Neural cell (in vitro differentiated cells): ENCODE measurements around the gene GRHL1. TPM values are rescaled to one million over a fixed set of nuclear protein-coding genes. Genes with fewer than 3 reads are reported as not detected.
A peak's percentile ranks its signal among the peaks of the same experiment; 100 is the strongest.

ENCODE experiments used
- H2AFZ ChIP-seq: fragments of 200-600, 300-800 bp; sonication (generic), shearing (Covaris generic); 2 replicates; pipeline ENCODE4 v1.6.0; 2014; ENCODE audit warnings: low read depth, mild to moderate bottlenecking, antibody characterized with exemption, low read length, moderate library complexity
- H3F3A ChIP-seq: fragments of 200-600 bp; shearing (Covaris generic); 2 replicates; pipeline ENCODE4 v1.6.1; 2016; ENCODE audit warnings: mild to moderate bottlenecking, moderate library complexity, mixed read lengths, antibody characterized with exemption, low read length; ENCODE audit not compliant: insufficient read depth, poor library complexity, severe bottlenecking
- H3K27ac ChIP-seq: fragments of 200-600, 300-800 bp; sonication (generic), shearing (Covaris generic); 2 replicates; pipeline ENCODE4 v1.5.1; 2014; ENCODE audit warnings: mild to moderate bottlenecking, low read length, moderate library complexity
- H3K27me3 ChIP-seq: fragments of 300-800, 200-600 bp; sonication (generic), shearing (Covaris generic); 2 replicates; pipeline ENCODE4 v1.6.0; 2014; ENCODE audit warnings: mild to moderate bottlenecking, low read depth, low read length, moderate library complexity; ENCODE audit not compliant: insufficient read depth
- H3K36me3 ChIP-seq: fragments of 300-800, 200-600 bp; sonication (generic), shearing (Covaris generic); 2 replicates; pipeline ENCODE4 v1.5.1; 2014; ENCODE audit warnings: mild to moderate bottlenecking, antibody characterized with exemption, low read length, moderate library complexity; ENCODE audit not compliant: insufficient read depth
- H3K4me2 ChIP-seq: fragments of 300-800, 200-600 bp; sonication (generic), shearing (Covaris generic); 2 replicates; pipeline ENCODE4 v1.6.0; 2014; ENCODE audit warnings: mild to moderate bottlenecking, low read length
- H3K4me3 ChIP-seq: fragments of 300-800, 200-600 bp; sonication (generic), shearing (Covaris generic); 2 replicates; pipeline ENCODE4 v1.5.1; 2014; ENCODE audit warnings: mild to moderate bottlenecking, low read length, moderate library complexity
- H3K79me2 ChIP-seq: fragments of 200-600 bp; shearing (Covaris generic); replicated peaks from 2 replicates; pipeline ENCODE4 v1.6.0; 2014; ENCODE audit warnings: mild to moderate bottlenecking, low read length, moderate library complexity; ENCODE audit not compliant: insufficient read depth
- H3K9ac ChIP-seq: fragments of 300-800, 200-600 bp; sonication (generic), shearing (Covaris generic); 2 replicates; pipeline ENCODE4 v1.6.1; 2016; ENCODE audit warnings: mild to moderate bottlenecking, low read length, mixed read lengths
- H3K9me2 ChIP-seq: fragments of 200-600 bp; shearing (Covaris generic); 2 replicates; pipeline ENCODE4 v1.6.1; 2016; ENCODE audit warnings: mild to moderate bottlenecking, low read length, mixed read lengths; ENCODE audit not compliant: insufficient read depth
- H3K9me3 ChIP-seq: fragments of 200-600, 300-800 bp; sonication (generic), shearing (Covaris generic); 2 replicates; pipeline ENCODE4 v1.6.1; 2016; ENCODE audit warnings: mild to moderate bottlenecking, mixed run types, low read length, moderate library complexity, mixed read lengths
- H4K20me1 ChIP-seq: fragments of 200-600 bp; shearing (Covaris generic); 2 replicates; pipeline ENCODE4 v1.6.1; 2016; ENCODE audit warnings: mild to moderate bottlenecking, mixed run types; ENCODE audit not compliant: insufficient read depth
- EP300 ChIP-seq: fragments of 450-650 bp; conservative IDR thresholded peaks from 2 replicates; pipeline ENCODE4 v1.6.1; 2014; ENCODE audit warnings: antibody characterized with exemption, mild to moderate bottlenecking, moderate library complexity; ENCODE audit not compliant: poor library complexity, severe bottlenecking
- EZH2 ChIP-seq: fragments of 200-600, 300-800 bp; shearing (Covaris generic), sonication (generic); IDR thresholded peaks from 2 replicates; pipeline ENCODE4 v1.6.1; 2014; ENCODE audit warnings: antibody characterized with exemption, low read length, borderline replicate concordance, mild to moderate bottlenecking; ENCODE audit not compliant: insufficient read depth, poor library complexity, severe bottlenecking
- MXI1 ChIP-seq: fragments of 450-650 bp; conservative IDR thresholded peaks from 2 replicates; pipeline ENCODE4 v1.6.1; 2014; ENCODE audit warnings: antibody characterized with exemption, mild to moderate bottlenecking; ENCODE audit not compliant: poor library complexity, severe bottlenecking
- POLR2AphosphoS5 ChIP-seq: IDR thresholded peaks from 2 replicates; pipeline ENCODE4 v1.6.1; 2012
- RAD21 ChIP-seq: fragments of 450-650 bp; conservative IDR thresholded peaks from 2 replicates; pipeline ENCODE4 v1.6.1; 2014; ENCODE audit warnings: antibody characterized with exemption, mild to moderate bottlenecking, moderate library complexity
- REST ChIP-seq: IDR thresholded peaks from 2 replicates; pipeline ENCODE4 v1.6.1; 2012; ENCODE audit warnings: borderline replicate concordance
- SMC3 ChIP-seq: fragments of 450-650 bp; conservative IDR thresholded peaks from 2 replicates; pipeline ENCODE4 v1.6.1; 2014; ENCODE audit warnings: antibody characterized with exemption, mild to moderate bottlenecking, moderate library complexity; ENCODE audit not compliant: poor library complexity
- TAF1 ChIP-seq: IDR thresholded peaks from 2 replicates; pipeline ENCODE4 v1.6.1; 2012; ENCODE audit warnings: low read depth
- polyA plus RNA-seq: library from polyadenylated mRNA; depleted of rRNA; stranded (reverse); fragments of >200 nt; gene quantifications from 2 replicates; pipeline ENCODE4 v1.2.3, GENCODE V29; 2014
- TF ChIP-seq, protein P1 (sequence below): fragments of 450-650 bp; IDR thresholded peaks from 2 replicates; pipeline ENCODE4 v1.5.1; 2014; ENCODE audit warnings: antibody characterized with exemption, mild to moderate bottlenecking, moderate library complexity; ENCODE audit not compliant: poor library complexity, severe bottlenecking

GRHL1 gene
- polyA plus RNA-seq, 1 donor from 2014 or later: 26.3 TPM

GRCh38 chr2:10041711-10042110, 90.2 kb downstream of the GRHL1 start:
- Histone ChIP-seq H3K27ac (no peak overlapping the region), H3K9me2 (no peaks in the 10 kb centered on the region), H3K9ac (no peak overlapping the region)

DNA sequence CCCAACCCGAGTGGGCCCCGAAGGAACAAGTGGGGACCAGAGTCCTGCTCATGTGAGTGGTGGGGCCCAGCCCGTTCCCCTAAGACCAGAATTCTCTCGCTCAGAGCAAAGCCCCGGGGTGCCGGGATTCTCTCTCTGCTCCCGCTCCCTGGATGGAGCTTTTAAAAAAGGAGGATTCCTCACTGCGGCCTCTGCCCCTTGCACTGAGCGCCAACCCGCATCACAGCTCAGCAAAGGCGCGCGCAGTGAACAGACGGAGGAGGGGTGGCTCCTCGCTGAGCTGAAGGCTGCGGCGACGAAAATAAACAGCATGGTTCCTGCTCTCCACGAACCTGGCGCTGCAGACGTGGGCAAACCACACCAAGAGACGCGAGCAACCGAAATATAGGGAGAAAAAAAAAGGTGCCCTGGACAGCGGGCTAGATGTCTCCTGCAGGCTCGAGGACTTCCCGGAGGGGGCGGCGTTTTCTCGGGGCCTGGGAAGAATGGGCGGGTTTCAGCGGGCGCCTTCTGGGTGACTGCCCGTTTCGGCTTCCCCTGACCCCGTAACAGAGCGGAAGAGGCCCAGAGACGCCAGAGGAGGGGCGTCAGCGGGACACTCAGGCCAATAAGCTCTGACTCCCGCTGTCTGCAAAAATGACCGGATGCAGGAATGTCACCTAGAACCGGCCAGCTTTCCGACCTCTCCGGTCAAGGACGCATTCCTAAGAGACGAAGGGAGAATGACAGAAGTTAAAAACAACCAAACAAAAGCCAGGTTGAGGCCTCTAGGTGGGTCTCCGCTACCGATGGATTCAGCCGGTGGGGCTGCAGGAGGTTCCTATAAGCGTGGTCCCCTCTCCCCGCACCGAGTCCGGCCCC, 91.0 kb downstream of the GRHL1 start:
- H3K9me3 ChIP-seq: no peaks in the 10 kb centered on the region
- H4K20me1 ChIP-seq: no peaks in the 10 kb centered on the region
- H3K36me3 ChIP-seq: no peaks in the 10 kb centered on the region
- H3K4me2 ChIP-seq: peak overlapping the region; percentile 36
- H3K27ac ChIP-seq: no peak overlapping the region
- H3K9me2 ChIP-seq: no peaks in the 10 kb centered on the region
- H3K27me3 ChIP-seq: no peaks in the 10 kb centered on the region
- no peaks in the 10 kb centered on the region for H3F3A ChIP-seq
- H2AFZ ChIP-seq: no peak overlapping the region
- H3K9ac ChIP-seq: peak overlapping the region; percentile 34
- H3K4me3 ChIP-seq: peak overlapping the region; percentile 63
- no peaks in the 10 kb centered on the region for H3K79me2 ChIP-seq
- TF ChIP-seq EZH2 (no peak), REST (no peak), POLR2AphosphoS5 (no peak), TAF1 (no peak), SMC3 (no peak)
- TF ChIP-seq, protein P1, sequence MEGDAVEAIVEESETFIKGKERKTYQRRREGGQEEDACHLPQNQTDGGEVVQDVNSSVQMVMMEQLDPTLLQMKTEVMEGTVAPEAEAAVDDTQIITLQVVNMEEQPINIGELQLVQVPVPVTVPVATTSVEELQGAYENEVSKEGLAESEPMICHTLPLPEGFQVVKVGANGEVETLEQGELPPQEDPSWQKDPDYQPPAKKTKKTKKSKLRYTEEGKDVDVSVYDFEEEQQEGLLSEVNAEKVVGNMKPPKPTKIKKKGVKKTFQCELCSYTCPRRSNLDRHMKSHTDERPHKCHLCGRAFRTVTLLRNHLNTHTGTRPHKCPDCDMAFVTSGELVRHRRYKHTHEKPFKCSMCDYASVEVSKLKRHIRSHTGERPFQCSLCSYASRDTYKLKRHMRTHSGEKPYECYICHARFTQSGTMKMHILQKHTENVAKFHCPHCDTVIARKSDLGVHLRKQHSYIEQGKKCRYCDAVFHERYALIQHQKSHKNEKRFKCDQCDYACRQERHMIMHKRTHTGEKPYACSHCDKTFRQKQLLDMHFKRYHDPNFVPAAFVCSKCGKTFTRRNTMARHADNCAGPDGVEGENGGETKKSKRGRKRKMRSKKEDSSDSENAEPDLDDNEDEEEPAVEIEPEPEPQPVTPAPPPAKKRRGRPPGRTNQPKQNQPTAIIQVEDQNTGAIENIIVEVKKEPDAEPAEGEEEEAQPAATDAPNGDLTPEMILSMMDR: no peak

More at GRCh38 chr2:10041711-10042110, 90.2 kb downstream of the GRHL1 start:
- H3K4me2 ChIP-seq: no peak overlapping the region
- no peaks in the 10 kb centered on the region for H3K9me3 ChIP-seq
- H3K27me3 ChIP-seq: no peaks in the 10 kb centered on the region
- H3K4me3 ChIP-seq: no peak overlapping the region
- no peaks in the 10 kb centered on the region for H3K79me2 ChIP-seq
- H2AFZ ChIP-seq: no peak overlapping the region
- H4K20me1 ChIP-seq: no peaks in the 10 kb centered on the region
- H3K36me3 ChIP-seq: no peaks in the 10 kb centered on the region
- TF ChIP-seq TAF1 (no peak), REST (no peak), MXI1 (no peak), EZH2 (no peak), POLR2AphosphoS5 (no peak), EP300 (no peak), RAD21 (no peak), SMC3 (no peak)
- TF ChIP-seq, protein P1: no peak
- H3F3A ChIP-seq: no peaks in the 10 kb centered on the region
